Neural cell (in vitro differentiated cells): ENCODE results near the gene ADAMTS2. TPM values are rescaled to one million over a fixed set of nuclear protein-coding genes. Genes with fewer than 3 reads are reported as not detected.

ENCODE experiments used
- H2AFZ ChIP-seq: fragments of 200-600, 300-800 bp; sonication (generic), shearing (Covaris generic); 2 replicates; pipeline ENCODE4 v1.6.0; 2014; ENCODE audit warnings: low read depth, mild to moderate bottlenecking, antibody characterized with exemption, low read length, moderate library complexity
- H3F3A ChIP-seq: fragments of 200-600 bp; shearing (Covaris generic); 2 replicates; pipeline ENCODE4 v1.6.1; 2016; ENCODE audit warnings: mild to moderate bottlenecking, moderate library complexity, mixed read lengths, antibody characterized with exemption, low read length; ENCODE audit not compliant: insufficient read depth, poor library complexity, severe bottlenecking
- H3K27ac ChIP-seq: fragments of 200-600, 300-800 bp; sonication (generic), shearing (Covaris generic); 2 replicates; pipeline ENCODE4 v1.5.1; 2014; ENCODE audit warnings: mild to moderate bottlenecking, low read length, moderate library complexity
- H3K27me3 ChIP-seq: fragments of 300-800, 200-600 bp; sonication (generic), shearing (Covaris generic); 2 replicates; pipeline ENCODE4 v1.6.0; 2014; ENCODE audit warnings: mild to moderate bottlenecking, low read depth, low read length, moderate library complexity; ENCODE audit not compliant: insufficient read depth
- H3K36me3 ChIP-seq: fragments of 300-800, 200-600 bp; sonication (generic), shearing (Covaris generic); 2 replicates; pipeline ENCODE4 v1.5.1; 2014; ENCODE audit warnings: mild to moderate bottlenecking, antibody characterized with exemption, low read length, moderate library complexity; ENCODE audit not compliant: insufficient read depth
- H3K4me2 ChIP-seq: fragments of 300-800, 200-600 bp; sonication (generic), shearing (Covaris generic); 2 replicates; pipeline ENCODE4 v1.6.0; 2014; ENCODE audit warnings: mild to moderate bottlenecking, low read length
- H3K4me3 ChIP-seq: fragments of 300-800, 200-600 bp; sonication (generic), shearing (Covaris generic); 2 replicates; pipeline ENCODE4 v1.5.1; 2014; ENCODE audit warnings: mild to moderate bottlenecking, low read length, moderate library complexity
- H3K79me2 ChIP-seq: fragments of 200-600 bp; shearing (Covaris generic); replicated peaks from 2 replicates; pipeline ENCODE4 v1.6.0; 2014; ENCODE audit warnings: mild to moderate bottlenecking, low read length, moderate library complexity; ENCODE audit not compliant: insufficient read depth
- H3K9ac ChIP-seq: fragments of 300-800, 200-600 bp; sonication (generic), shearing (Covaris generic); 2 replicates; pipeline ENCODE4 v1.6.1; 2016; ENCODE audit warnings: mild to moderate bottlenecking, low read length, mixed read lengths
- H3K9me2 ChIP-seq: fragments of 200-600 bp; shearing (Covaris generic); 2 replicates; pipeline ENCODE4 v1.6.1; 2016; ENCODE audit warnings: mild to moderate bottlenecking, low read length, mixed read lengths; ENCODE audit not compliant: insufficient read depth
- H3K9me3 ChIP-seq: fragments of 200-600, 300-800 bp; sonication (generic), shearing (Covaris generic); 2 replicates; pipeline ENCODE4 v1.6.1; 2016; ENCODE audit warnings: mild to moderate bottlenecking, mixed run types, low read length, moderate library complexity, mixed read lengths
- H4K20me1 ChIP-seq: fragments of 200-600 bp; shearing (Covaris generic); 2 replicates; pipeline ENCODE4 v1.6.1; 2016; ENCODE audit warnings: mild to moderate bottlenecking, mixed run types; ENCODE audit not compliant: insufficient read depth
- EP300 ChIP-seq: fragments of 450-650 bp; conservative IDR thresholded peaks from 2 replicates; pipeline ENCODE4 v1.6.1; 2014; ENCODE audit warnings: antibody characterized with exemption, mild to moderate bottlenecking, moderate library complexity; ENCODE audit not compliant: poor library complexity, severe bottlenecking
- EZH2 ChIP-seq: fragments of 200-600, 300-800 bp; shearing (Covaris generic), sonication (generic); IDR thresholded peaks from 2 replicates; pipeline ENCODE4 v1.6.1; 2014; ENCODE audit warnings: antibody characterized with exemption, low read length, borderline replicate concordance, mild to moderate bottlenecking; ENCODE audit not compliant: insufficient read depth, poor library complexity, severe bottlenecking
- MXI1 ChIP-seq: fragments of 450-650 bp; conservative IDR thresholded peaks from 2 replicates; pipeline ENCODE4 v1.6.1; 2014; ENCODE audit warnings: antibody characterized with exemption, mild to moderate bottlenecking; ENCODE audit not compliant: poor library complexity, severe bottlenecking
- POLR2AphosphoS5 ChIP-seq: IDR thresholded peaks from 2 replicates; pipeline ENCODE4 v1.6.1; 2012
- RAD21 ChIP-seq: fragments of 450-650 bp; conservative IDR thresholded peaks from 2 replicates; pipeline ENCODE4 v1.6.1; 2014; ENCODE audit warnings: antibody characterized with exemption, mild to moderate bottlenecking, moderate library complexity
- SMC3 ChIP-seq: fragments of 450-650 bp; conservative IDR thresholded peaks from 2 replicates; pipeline ENCODE4 v1.6.1; 2014; ENCODE audit warnings: antibody characterized with exemption, mild to moderate bottlenecking, moderate library complexity; ENCODE audit not compliant: poor library complexity
- TAF1 ChIP-seq: IDR thresholded peaks from 2 replicates; pipeline ENCODE4 v1.6.1; 2012; ENCODE audit warnings: low read depth
- polyA plus RNA-seq: library from polyadenylated mRNA; depleted of rRNA; stranded (reverse); fragments of >200 nt; gene quantifications from 2 replicates; pipeline ENCODE4 v1.2.3, GENCODE V29; 2014
- TF ChIP-seq, protein P1 (sequence below): IDR thresholded peaks from 2 replicates; pipeline ENCODE4 v1.6.1; 2012; ENCODE audit warnings: borderline replicate concordance
- TF ChIP-seq, protein P2 (sequence below): fragments of 450-650 bp; IDR thresholded peaks from 2 replicates; pipeline ENCODE4 v1.5.1; 2014; ENCODE audit warnings: antibody characterized with exemption, mild to moderate bottlenecking, moderate library complexity; ENCODE audit not compliant: poor library complexity, severe bottlenecking

ADAMTS2 gene
- polyA plus RNA-seq, 1 donor from 2014 or later: 0.61 TPM

DNA sequence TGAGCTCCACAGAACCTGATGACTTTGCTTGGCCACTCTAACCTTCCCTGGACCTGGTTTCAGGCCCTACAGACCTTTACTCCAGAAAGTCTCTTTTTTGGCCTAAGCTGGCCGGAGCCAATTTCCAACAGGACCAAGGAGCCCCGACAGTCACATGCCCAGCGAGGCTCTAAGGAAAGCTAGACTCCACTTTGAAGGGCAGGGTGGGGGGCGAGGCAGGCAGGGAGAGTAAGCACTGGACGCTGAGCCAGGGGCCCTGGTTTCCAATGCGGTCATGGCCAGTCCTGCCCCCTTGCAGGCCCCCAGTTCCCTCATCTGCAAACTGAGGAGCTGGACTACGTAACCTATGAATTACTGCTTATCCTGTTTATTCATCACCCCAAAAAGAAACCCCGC is 65.2 kb downstream of the ADAMTS2 start:
- Histone ChIP-seq H4K20me1 (no peaks in the 10 kb centered on the region), H3K27ac (no peak overlapping the region), H3K9ac (no peak overlapping the region), H3F3A (no peaks in the 10 kb centered on the region), H2AFZ (no peak overlapping the region), H3K27me3 (no peaks in the 10 kb centered on the region), H3K9me2 (no peaks in the 10 kb centered on the region), H3K4me3 (no peak overlapping the region), H3K9me3 (no peaks in the 10 kb centered on the region), H3K4me2 (no peak overlapping the region), H3K79me2 (no peaks in the 10 kb centered on the region), H3K36me3 (no peaks in the 10 kb centered on the region)
- TF ChIP-seq SMC3 (no peak), EP300 (no peak)

- Histone ChIP-seq H3K4me3 (no peak overlapping the region), H4K20me1 (no peaks in the 10 kb centered on the region), H3K9me3 (no peaks in the 10 kb centered on the region), H3F3A (no peaks in the 10 kb centered on the region), H3K9ac (no peak overlapping the region), H3K79me2 (no peaks in the 10 kb centered on the region), H3K36me3 (no peaks in the 10 kb centered on the region), H2AFZ (no peak overlapping the region), H3K27ac (no peak overlapping the region), H3K9me2 (no peaks in the 10 kb centered on the region), H3K4me2 (no peak overlapping the region), H3K27me3 (no peaks in the 10 kb centered on the region)
- TF ChIP-seq, protein P1, sequence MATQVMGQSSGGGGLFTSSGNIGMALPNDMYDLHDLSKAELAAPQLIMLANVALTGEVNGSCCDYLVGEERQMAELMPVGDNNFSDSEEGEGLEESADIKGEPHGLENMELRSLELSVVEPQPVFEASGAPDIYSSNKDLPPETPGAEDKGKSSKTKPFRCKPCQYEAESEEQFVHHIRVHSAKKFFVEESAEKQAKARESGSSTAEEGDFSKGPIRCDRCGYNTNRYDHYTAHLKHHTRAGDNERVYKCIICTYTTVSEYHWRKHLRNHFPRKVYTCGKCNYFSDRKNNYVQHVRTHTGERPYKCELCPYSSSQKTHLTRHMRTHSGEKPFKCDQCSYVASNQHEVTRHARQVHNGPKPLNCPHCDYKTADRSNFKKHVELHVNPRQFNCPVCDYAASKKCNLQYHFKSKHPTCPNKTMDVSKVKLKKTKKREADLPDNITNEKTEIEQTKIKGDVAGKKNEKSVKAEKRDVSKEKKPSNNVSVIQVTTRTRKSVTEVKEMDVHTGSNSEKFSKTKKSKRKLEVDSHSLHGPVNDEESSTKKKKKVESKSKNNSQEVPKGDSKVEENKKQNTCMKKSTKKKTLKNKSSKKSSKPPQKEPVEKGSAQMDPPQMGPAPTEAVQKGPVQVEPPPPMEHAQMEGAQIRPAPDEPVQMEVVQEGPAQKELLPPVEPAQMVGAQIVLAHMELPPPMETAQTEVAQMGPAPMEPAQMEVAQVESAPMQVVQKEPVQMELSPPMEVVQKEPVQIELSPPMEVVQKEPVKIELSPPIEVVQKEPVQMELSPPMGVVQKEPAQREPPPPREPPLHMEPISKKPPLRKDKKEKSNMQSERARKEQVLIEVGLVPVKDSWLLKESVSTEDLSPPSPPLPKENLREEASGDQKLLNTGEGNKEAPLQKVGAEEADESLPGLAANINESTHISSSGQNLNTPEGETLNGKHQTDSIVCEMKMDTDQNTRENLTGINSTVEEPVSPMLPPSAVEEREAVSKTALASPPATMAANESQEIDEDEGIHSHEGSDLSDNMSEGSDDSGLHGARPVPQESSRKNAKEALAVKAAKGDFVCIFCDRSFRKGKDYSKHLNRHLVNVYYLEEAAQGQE: no peak
- no peak for TF ChIP-seq EP300
- no peak for TF ChIP-seq TAF1
- TF ChIP-seq, protein P2, sequence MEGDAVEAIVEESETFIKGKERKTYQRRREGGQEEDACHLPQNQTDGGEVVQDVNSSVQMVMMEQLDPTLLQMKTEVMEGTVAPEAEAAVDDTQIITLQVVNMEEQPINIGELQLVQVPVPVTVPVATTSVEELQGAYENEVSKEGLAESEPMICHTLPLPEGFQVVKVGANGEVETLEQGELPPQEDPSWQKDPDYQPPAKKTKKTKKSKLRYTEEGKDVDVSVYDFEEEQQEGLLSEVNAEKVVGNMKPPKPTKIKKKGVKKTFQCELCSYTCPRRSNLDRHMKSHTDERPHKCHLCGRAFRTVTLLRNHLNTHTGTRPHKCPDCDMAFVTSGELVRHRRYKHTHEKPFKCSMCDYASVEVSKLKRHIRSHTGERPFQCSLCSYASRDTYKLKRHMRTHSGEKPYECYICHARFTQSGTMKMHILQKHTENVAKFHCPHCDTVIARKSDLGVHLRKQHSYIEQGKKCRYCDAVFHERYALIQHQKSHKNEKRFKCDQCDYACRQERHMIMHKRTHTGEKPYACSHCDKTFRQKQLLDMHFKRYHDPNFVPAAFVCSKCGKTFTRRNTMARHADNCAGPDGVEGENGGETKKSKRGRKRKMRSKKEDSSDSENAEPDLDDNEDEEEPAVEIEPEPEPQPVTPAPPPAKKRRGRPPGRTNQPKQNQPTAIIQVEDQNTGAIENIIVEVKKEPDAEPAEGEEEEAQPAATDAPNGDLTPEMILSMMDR: no peak
- TF ChIP-seq EZH2: no peak
- TF ChIP-seq SMC3: no peak
Measured at GRCh38 chr5:179279347-179280094, 65.7 kb downstream of the ADAMTS2 start.

- no peaks in the 10 kb centered on the region for H3K36me3 ChIP-seq
- H3K79me2 ChIP-seq: no peaks in the 10 kb centered on the region
- H2AFZ ChIP-seq: no peak overlapping the region
- H3K4me3 ChIP-seq: no peak overlapping the region
- H3K9me2 ChIP-seq: no peaks in the 10 kb centered on the region
- H3K9me3 ChIP-seq: no peaks in the 10 kb centered on the region
- no peaks in the 10 kb centered on the region for H4K20me1 ChIP-seq
- H3K27me3 ChIP-seq: no peaks in the 10 kb centered on the region
- H3K9ac ChIP-seq: no peak overlapping the region
- TF ChIP-seq EP300 (no peak), MXI1 (no peak), RAD21 (no peak), TAF1 (no peak), EZH2 (no peak), SMC3 (no peak), POLR2AphosphoS5 (no peak)
- TF ChIP-seq, protein P2: no peak
- TF ChIP-seq, protein P1: no peak
- H3K4me2 ChIP-seq: no peak overlapping the region
- no peak overlapping the region for H3K27ac ChIP-seq
- H3F3A ChIP-seq: no peaks in the 10 kb centered on the region
Measured at GRCh38 chr5:179278546-179278945, 66.7 kb downstream of the ADAMTS2 start.
